Measurements from ENCODE around the gene BEGAIN.

The BEGAIN gene

DNA sequence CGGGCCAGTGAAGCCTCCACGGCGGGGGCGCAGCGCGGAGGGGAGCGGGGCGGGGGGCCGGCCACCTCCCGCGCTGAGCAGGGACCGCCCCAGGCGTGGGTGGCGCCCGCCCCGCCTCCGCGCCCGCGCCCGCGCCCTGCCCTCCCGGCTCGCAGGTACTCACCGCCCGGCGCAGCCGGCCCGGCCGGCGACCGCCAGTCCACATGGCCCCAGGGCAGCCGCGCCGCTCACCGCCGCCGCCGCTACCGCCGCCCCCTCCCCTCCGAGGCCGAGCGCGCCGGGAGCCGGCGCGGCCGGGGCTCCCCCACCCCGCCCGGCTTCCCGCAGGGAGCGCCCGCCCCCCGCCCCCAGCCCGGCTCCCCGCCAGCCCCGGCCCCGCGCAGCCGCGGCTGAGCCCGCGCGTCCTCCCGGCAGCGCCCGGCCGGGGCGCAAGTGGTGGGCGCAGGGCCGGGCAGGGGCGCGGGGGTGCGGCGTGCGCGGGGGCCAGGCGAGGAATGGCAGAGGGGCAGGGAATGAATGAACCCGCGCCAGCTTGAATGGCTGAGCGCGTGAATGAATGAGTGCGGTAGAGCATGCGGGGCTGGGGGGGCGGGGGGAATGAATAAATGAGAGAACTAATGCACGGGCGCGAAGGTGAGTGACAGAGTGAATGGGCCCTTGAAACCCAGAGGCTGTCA, at the start of gene BEGAIN:
BEGAIN (minus strand) TSS at position 332 of the 677 bp plus-strand sequence; CDS start at position 205, 127 bp downstream.
- no peak for DNase-seq

- DNase-seq, result no peak
Observed at GRCh38 chr14:100636559-100636958, 49.3 kb upstream of the BEGAIN start.

DNA sequence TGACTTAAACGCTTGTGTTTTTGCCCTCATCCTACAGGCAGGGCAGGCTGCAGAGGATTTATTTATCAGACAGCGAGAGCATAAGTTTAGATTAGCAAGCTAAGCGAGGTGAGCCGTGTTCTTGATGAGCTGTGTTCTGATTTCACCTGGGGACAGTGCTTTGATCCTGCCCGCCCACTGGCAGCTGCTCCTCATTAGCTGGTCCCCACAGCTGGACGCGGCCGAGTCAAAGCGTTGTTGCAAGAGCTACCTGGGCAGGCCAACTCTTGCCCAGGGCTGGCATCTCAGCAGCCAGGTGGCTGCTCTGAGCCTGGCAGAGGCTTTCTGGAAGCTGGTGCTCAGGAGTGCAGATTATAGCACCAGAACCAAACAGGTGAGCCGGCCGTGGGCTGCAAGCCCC, 46.8 kb upstream of the BEGAIN start:
- DNase-seq, result no peak

GRCh38 chr14:100633406-100633805, 46.2 kb upstream of the BEGAIN start:
- no peak for DNase-seq

- DNase-seq, result no peak
Observed at GRCh38 chr14:100629696-100630095, 42.5 kb upstream of the BEGAIN start.

DNA sequence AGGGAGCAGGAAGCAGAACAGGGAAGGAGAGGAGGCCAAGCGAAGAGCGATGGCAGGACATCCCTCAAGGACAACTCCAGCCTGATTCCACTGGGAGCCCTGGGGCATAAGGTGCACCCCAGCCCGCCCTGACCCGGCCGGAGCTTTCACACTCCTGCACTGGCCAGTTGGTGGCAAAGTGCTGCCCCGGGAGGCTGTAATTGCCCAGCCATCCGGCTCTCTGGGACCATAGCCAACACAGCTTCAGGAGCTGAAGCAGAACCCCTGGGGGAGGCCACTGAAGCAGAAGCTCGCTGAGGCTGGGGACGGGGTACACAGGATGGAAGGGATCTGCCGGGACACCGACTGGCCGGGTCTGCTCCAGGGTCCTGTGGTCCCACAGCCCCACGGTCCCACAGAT, 41.9 kb upstream of the BEGAIN start:
- no peak for DNase-seq

- no peak for DNase-seq
Observed at GRCh38 chr14:100628225-100628624, 41.0 kb upstream of the BEGAIN start.

DNA sequence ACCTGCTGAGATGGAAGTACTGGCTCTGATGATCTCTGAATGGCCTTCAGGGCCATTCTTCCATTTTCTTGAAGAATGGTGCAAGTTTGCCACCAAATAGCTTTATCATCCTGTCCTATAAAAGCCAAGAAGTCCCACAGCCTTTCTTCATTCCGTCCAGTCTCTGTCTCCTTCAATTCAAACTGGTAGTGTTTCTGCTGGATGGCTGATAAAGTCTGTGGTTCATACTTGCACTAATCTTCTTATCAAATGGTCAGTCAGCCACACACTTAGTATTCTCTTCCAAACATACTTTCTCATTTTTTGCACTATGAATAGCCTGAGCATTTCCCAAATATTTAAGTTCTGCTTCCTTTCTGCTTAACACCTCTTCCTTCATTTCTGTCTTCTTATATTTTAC, 39.4 kb upstream of the BEGAIN start:
- no peak for DNase-seq

GRCh38 chr14:100623961-100624360, 36.7 kb upstream of the BEGAIN start:
- DNase-seq, result no peak

- DNase-seq, result no peak
Observed at GRCh38 chr14:100623557-100623956, 36.3 kb upstream of the BEGAIN start.

DNA sequence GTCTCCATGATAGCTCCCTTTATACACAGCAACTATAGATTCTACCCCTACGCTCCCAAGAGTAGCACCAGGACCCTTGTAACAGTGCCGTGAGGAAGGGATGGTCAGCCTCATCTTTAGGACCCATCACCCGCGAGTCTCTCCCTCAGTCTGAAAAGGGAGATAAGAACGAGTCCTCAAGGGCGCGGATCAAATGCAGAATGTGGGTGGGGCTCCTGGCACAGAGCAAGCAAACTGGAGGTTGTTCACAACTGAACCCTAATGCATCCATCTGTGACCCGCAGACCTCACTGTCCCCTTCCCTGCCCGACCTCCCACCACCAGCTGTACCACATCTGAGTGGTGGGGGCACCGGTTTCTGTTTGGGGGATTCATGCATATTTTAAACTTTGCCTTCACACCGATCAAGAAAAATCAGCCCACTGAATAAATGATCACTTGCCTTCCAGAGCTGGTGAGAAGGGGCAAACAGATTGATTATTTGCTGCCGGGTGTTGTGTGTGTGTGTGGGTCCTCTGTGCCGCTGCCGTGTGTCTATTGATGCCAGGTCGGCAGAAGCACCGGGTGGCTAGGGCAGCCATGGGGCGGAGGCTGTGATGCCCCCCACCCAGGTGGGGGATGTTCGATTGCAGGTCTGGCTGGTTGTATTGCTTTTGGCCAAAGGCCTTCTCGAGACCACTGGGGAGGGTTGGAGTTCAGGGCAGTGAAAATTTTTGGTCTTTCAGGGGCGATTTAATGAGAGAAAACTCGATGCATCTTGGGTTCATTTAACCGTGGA, 35.7 kb upstream of the BEGAIN start:
- DNase-seq, result no peak

DNA sequence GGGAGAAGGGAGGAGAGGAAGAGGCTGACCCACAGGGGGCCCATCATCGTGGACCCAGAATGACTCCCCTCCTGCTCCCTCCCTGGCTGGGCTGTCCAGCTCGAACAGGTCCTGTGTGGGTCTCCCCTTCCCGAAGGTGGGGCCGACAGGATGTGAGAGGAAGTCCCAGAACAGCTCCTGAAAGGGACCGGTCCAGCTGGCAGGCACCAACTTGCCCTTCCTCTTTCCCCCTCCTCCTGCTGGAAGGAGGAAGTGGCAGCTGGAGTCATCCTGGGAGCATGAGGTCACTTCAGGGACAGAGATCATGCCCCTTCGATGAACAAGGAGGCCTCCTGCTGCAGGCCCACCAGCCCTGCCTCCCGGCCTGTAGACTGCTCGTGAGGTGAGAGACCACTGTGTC, 35.0 kb upstream of the BEGAIN start:
- no peak for DNase-seq

GRCh38 chr14:100621806-100622205, 34.6 kb upstream of the BEGAIN start:
- DNase-seq, result no peak

GRCh38 chr14:100620255-100621100, 33.3 kb upstream of the BEGAIN start:
- no peak for DNase-seq

- no peak for DNase-seq
Observed at GRCh38 chr14:100619396-100620254, 32.4 kb upstream of the BEGAIN start.

DNA sequence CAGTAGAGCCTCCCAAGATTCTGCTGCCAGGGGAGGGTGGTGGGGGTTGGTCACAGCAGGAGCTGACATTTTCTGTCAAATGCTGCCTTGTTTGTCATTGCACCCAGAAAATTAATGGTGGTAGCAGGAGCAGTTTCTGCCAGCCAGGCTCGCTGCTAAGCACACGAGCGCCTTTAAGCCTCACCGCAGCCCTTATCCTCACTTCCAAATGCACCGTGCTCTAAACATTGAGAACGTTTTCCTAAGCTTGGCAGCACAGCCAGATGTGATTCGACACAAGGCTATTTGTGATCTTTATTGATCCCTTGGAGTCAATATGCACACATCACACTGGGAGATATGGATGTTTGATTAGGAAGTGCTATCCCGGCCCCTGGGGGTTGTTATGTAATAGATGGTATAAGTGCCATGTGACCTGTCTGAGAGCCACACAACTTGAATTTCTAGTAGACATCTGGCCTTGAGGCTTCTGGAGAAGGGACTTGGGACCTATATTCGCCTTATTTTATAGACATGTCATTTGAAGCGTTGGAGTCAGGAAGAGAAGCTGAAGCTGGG, 31.6 kb upstream of the BEGAIN start:
- DNase-seq, result no peak

DNA sequence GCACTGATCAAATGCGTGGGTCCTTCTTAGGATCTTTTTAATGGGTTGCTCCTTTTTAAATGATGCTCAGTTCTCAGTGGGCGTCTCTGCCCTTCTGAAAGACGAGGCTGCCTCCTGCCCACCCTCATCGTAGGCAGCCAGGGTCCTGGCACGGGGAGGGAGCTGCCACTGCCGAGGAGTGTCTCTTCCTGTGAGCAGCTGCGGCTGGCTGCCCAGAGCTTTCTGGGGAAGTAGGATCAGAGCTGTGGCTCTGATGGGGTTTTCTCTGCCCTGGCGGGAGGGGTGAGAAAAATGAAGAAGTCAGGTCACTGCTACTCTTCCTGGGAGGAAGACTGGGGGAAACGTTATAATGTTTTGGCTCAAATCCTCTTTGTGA, 31.1 kb upstream of the BEGAIN start:
- DNase-seq, result no peak

GRCh38 chr14:100617410-100618317, 30.4 kb upstream of the BEGAIN start:
- no peak for DNase-seq

DNA sequence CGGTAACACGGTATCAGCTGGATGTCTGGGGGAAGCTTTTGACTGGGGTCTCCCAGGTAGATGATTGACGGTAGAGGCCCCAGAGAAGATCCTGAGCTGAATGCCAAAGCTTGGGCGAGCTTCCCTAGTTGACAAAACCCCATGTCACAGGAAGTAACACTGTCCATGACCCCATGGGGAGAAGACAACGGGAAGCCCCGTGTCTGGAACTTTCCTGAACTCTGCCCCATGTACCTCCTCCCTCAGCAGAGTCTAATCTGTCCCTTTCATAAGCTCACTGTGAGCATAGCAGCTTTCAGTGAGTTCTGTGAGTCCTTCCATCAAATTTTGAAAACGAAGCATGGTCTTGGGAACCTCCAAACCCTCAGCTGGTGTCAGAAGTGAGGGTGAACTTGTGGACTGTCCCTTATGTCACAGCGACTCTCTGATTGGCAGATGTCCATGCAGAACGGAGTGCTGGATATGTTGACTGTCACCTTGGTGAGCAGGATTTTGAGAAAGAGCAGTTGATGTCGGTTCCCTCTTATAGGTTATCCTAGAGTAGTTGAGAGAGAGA, 29.7 kb upstream of the BEGAIN start:
- no peak for DNase-seq

DNA sequence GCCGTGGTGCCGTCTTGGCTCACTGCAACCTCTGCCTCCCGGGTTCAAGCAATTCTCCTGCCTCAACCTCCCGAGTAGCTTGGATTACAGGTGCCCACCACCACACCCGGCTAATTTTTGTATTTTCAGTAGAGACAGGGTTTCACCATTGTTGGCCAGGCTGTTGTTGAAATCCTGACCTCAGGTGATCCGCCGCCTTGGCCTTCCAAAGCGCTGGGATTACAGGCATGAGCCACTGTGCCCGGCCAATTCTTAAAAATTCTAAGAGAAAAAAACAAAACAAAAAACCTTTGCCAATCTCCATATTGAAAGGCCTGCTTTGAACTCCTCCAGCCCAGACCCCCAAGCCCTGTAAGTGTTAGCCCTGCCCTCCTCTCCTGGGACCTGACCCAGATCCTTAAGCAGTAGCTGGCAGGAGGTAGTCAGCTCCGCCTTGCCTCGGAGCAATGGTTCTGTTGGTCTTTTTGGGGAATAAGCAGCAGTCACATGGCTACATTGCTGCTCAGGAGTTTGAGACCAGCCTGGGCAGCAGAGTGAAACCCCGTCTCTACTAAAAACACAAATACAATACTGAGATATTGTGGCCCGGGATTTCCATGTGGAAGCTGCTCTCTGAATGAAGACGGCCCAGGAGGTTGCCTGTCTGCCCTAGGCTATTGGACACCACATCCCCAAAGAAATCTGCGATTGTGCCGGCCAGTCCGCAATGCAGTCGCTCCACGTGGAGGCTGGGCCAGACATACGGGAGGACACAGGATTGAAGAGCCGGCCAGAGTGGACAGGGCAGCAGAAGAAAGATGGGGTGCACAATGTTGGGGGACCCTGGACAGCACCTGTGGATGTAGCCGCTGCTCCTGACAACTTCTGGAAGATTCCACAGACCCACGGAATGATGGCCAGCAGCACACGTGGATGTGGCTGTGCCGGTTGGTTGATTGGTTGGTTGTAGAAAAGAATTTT, 28.8 kb upstream of the BEGAIN start:
- no peak for DNase-seq

Data from NCI-H2107 (cell line).